ENCODE data around the gene SMG9.
A peak's percentile ranks its signal among the peaks of the same experiment; 100 is the strongest.

The SMG9 gene

DNA sequence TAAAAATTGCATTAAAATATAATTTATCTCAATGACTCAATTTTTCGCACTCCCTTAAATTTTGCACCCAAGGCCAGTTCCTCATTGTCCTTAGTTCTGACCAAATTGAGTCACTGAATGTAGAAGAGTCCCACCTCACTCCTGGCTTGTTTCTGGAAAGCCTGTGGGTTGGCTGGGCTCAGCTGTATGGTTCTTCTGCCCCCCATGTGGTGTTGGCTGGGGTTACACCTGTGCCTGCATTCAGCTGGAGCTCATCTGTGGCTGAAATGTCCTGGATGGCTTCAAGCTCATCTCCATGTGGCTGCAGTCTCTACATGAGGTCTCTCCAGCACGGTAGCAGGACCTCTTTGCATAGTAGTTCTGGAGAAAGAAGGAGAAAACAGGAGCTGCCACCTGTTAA, 46.0 kb downstream of the SMG9 start:
- TF ChIP-seq, protein P1, sequence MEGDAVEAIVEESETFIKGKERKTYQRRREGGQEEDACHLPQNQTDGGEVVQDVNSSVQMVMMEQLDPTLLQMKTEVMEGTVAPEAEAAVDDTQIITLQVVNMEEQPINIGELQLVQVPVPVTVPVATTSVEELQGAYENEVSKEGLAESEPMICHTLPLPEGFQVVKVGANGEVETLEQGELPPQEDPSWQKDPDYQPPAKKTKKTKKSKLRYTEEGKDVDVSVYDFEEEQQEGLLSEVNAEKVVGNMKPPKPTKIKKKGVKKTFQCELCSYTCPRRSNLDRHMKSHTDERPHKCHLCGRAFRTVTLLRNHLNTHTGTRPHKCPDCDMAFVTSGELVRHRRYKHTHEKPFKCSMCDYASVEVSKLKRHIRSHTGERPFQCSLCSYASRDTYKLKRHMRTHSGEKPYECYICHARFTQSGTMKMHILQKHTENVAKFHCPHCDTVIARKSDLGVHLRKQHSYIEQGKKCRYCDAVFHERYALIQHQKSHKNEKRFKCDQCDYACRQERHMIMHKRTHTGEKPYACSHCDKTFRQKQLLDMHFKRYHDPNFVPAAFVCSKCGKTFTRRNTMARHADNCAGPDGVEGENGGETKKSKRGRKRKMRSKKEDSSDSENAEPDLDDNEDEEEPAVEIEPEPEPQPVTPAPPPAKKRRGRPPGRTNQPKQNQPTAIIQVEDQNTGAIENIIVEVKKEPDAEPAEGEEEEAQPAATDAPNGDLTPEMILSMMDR (IDR thresholded peaks at IDR 0.05; ENCODE audit: low read depth, low read length), result no peak
- no peak for DNase-seq (ENCODE audit: extremely low read depth, low read depth)

DNA sequence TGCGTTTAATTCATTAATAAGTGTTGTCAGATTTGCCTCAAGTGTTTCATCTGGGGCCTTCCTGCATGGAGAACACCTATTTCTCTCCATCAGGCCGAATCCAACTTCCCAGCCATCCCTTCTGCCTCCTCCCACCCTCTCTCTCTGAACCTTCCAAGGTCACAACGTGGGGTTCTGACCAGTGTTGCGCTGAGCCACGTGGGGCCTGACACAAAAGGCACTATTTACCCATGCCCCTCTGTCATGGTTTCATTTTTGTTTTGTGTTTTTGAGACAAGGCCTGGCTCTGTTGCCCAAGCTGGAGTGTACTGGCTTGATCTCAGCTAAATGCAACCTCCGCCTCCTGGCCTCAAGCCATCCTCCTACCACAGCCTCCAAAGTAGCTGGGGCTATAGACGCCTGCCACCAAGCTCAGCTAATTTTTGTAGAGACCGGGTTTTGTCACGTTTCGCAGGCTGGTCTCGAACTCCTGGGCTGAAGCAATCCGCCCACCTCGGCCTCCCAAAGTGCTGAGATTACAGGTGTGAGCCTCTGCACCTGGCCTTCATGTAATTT, 47.5 kb downstream of the SMG9 start:
- DNase-seq (ENCODE audit: extremely low read depth, low read depth), result no peak
- TF ChIP-seq, protein P1 (IDR thresholded peaks at IDR 0.05; ENCODE audit: low read depth, low read length), result no peak

GRCh38 chr19:43705729-43706128, 49.0 kb downstream of the SMG9 start:
- DNase-seq (ENCODE audit: extremely low read depth, low read depth), result no peak
- TF ChIP-seq, protein P1 (IDR thresholded peaks at IDR 0.05; ENCODE audit: low read depth, low read length), result no peak

- DNase-seq (ENCODE audit: extremely low read depth, low read depth), result no peak
- TF ChIP-seq, protein P1 (IDR thresholded peaks at IDR 0.05; ENCODE audit: low read depth, low read length), result no peak
Observed at GRCh38 chr19:43704002-43704705, 50.6 kb downstream of the SMG9 start.

DNA sequence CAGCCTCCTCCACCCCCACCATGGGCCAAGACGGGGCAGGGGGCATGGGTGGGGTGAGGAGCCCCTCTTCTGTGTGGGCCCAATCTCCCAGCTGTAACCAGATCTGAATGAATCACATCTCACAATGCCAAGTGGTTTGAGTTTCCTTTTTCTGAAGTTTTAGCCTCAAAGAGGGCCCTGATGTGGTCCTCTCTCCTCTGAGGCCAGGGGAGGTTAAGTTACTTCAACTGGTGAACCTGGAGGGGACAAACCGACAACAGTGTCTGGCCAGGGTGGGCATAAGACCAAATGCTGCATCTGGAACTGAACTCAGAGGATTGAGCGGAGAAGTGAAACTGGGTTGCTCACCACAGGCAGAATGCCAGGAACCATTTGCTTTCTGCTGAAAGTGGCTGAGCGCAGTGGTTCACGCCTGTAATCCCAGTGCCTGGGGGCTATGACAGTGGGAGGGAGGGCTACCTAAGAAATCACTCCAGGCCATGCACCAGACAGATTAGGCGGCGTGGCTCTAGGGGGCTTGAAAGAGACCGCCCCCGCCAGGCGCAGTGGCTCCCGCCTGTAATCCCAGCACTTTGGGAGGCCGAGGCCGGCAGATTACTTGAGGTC, 54.3 kb downstream of the SMG9 start:
- peak; percentile 39 for DNase-seq (ENCODE audit: extremely low read depth, low read depth)
- TF ChIP-seq, protein P1 (IDR thresholded peaks at IDR 0.05; ENCODE audit: low read depth, low read length), result no peak

GRCh38 chr19:43699506-43700394, 55.0 kb downstream of the SMG9 start:
- TF ChIP-seq, protein P1 (IDR thresholded peaks at IDR 0.05; ENCODE audit: low read depth, low read length), result peak; percentile 10
- no peak for DNase-seq (ENCODE audit: extremely low read depth, low read depth)

Measured in AG09319 (cell line).